Hepatocyte (in vitro differentiated cells): ENCODE data around the gene EML4. TPM values are rescaled to one million over a fixed set of nuclear protein-coding genes. Genes with fewer than 3 reads are reported as not detected.
A peak's percentile ranks its signal among the peaks of the same experiment; 100 is the strongest.

Source experiments
- DNase-seq: peaks from one replicate; pipeline ENCODE4 v3.0.0-alpha.2; 2016; ENCODE audit warnings: low spot score
- H2AFZ ChIP-seq: fragments of 200-600 bp; sonication (generic); 2 replicates; pipeline ENCODE4 v1.6.0; 2016; ENCODE audit warnings: antibody characterized with exemption, mild to moderate bottlenecking
- H3K27ac ChIP-seq: fragments of 200-600 bp; sonication (generic); 2 replicates; pipeline ENCODE4 v1.5.1; 2016; ENCODE audit warnings: mild to moderate bottlenecking
- H3K27me3 ChIP-seq: fragments of 200-600 bp; sonication (generic); 2 replicates; pipeline ENCODE4 v1.6.1; 2016
- H3K36me3 ChIP-seq: fragments of 200-600 bp; sonication (generic); replicated peaks from 2 replicates; pipeline ENCODE4 v1.5.1; 2016; ENCODE audit warnings: low read depth; ENCODE audit not compliant: insufficient read depth
- H3K4me1 ChIP-seq: fragments of 200-600 bp; sonication (generic); 2 replicates; pipeline ENCODE4 v1.5.1; 2016; ENCODE audit warnings: mild to moderate bottlenecking, moderate library complexity; ENCODE audit not compliant: insufficient read depth
- H3K4me2 ChIP-seq: fragments of 200-600 bp; sonication (generic); 2 replicates; pipeline ENCODE4 v1.6.0; 2016
- H3K4me3 ChIP-seq: fragments of 200-600 bp; sonication (generic); 2 replicates; pipeline ENCODE4 v1.5.1; 2016; ENCODE audit warnings: mild to moderate bottlenecking
- H3K79me2 ChIP-seq: fragments of 200-600 bp; sonication (generic); 2 replicates; pipeline ENCODE4 v1.6.0; 2017; ENCODE audit warnings: mild to moderate bottlenecking
- H3K9me2 ChIP-seq: fragments of 200-600 bp; sonication (generic); replicated peaks from 2 replicates; pipeline ENCODE4 v1.6.0; 2017; ENCODE audit warnings: mild to moderate bottlenecking; ENCODE audit not compliant: insufficient read depth
- H3K9me3 ChIP-seq: fragments of 200-600 bp; sonication (generic); 2 replicates; pipeline ENCODE4 v1.5.1; 2016; ENCODE audit warnings: low read depth, mild to moderate bottlenecking
- H4K20me1 ChIP-seq: fragments of 200-600 bp; sonication (generic); 2 replicates; pipeline ENCODE4 v1.6.0; 2016; ENCODE audit warnings: mild to moderate bottlenecking; ENCODE audit not compliant: insufficient read depth, poor library complexity, severe bottlenecking
- EZH2 ChIP-seq: fragments of 200-600 bp; sonication (generic); IDR thresholded peaks from 2 replicates; pipeline ENCODE4 v1.6.1; 2016; ENCODE audit warnings: antibody characterized with exemption, mild to moderate bottlenecking, borderline replicate concordance
- EZH2phosphoT487 ChIP-seq: fragments of 200-600 bp; sonication (generic); IDR thresholded peaks from one replicate; pipeline ENCODE4 v1.6.1; 2018; ENCODE audit warnings: antibody characterized with exemption, mild to moderate bottlenecking, low read depth, moderate library complexity; ENCODE audit not compliant: unreplicated experiment, severe bottlenecking
- WGBS: methylation state at CpG from one replicate; pipeline ENCODE4 v1.1.6; 2016; ENCODE audit warnings: low lambda C conversion rate; ENCODE audit errors: missing lambda C conversion rate; 5-methylcytosine and 5-hydroxymethylcytosine counted together
- polyA plus RNA-seq: library from polyadenylated mRNA; unstranded; fragments of >200 nt; fragmentation: Nextera tagmentation; extraction: Ambion mirVana; gene quantifications from 2 replicates; pipeline ENCODE4 v1.2.1, GENCODE V29; 2016
- total RNA-seq: library from RNA; depleted of rRNA; stranded (reverse); fragments of >200 nt; gene quantifications from 2 replicates; pipeline ENCODE4 v1.2.3, GENCODE V29; 2014
- TF ChIP-seq, protein P1 (sequence below): fragments of 200-600 bp; sonication (generic); IDR thresholded peaks from 2 replicates; pipeline ENCODE4 v1.5.1; 2016; ENCODE audit warnings: antibody characterized with exemption, mild to moderate bottlenecking; ENCODE audit not compliant: poor library complexity

The EML4 gene
- total and polyA plus RNA-seq, 2 experiments from 2014 or later, result 49.9 to 86.8 TPM

GRCh38 chr2:42328923-42329322, 159.8 kb downstream of the EML4 start:
- Histone ChIP-seq H3K4me3 (no peak overlapping the region), H3K9me3 (no peaks in the 10 kb centered on the region), H3K4me2 (no peak overlapping the region), H3K27ac (no peak overlapping the region), H3K36me3 (no peaks in the 10 kb centered on the region), H3K9me2 (no peaks in the 10 kb centered on the region), H4K20me1 (no peaks in the 10 kb centered on the region), H2AFZ (no peak overlapping the region), H3K27me3 (no peaks in the 10 kb centered on the region), H3K79me2 (no peaks in the 10 kb centered on the region), H3K4me1 (no peaks in the 10 kb centered on the region)
- no peak for TF ChIP-seq EZH2phosphoT487
- TF ChIP-seq EZH2, result no peak
- TF ChIP-seq, protein P1, sequence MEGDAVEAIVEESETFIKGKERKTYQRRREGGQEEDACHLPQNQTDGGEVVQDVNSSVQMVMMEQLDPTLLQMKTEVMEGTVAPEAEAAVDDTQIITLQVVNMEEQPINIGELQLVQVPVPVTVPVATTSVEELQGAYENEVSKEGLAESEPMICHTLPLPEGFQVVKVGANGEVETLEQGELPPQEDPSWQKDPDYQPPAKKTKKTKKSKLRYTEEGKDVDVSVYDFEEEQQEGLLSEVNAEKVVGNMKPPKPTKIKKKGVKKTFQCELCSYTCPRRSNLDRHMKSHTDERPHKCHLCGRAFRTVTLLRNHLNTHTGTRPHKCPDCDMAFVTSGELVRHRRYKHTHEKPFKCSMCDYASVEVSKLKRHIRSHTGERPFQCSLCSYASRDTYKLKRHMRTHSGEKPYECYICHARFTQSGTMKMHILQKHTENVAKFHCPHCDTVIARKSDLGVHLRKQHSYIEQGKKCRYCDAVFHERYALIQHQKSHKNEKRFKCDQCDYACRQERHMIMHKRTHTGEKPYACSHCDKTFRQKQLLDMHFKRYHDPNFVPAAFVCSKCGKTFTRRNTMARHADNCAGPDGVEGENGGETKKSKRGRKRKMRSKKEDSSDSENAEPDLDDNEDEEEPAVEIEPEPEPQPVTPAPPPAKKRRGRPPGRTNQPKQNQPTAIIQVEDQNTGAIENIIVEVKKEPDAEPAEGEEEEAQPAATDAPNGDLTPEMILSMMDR, result no peak
- DNase-seq, result no peak
- WGBS, result 97% methylated on average over 6 of the region's 6 CpGs

DNA sequence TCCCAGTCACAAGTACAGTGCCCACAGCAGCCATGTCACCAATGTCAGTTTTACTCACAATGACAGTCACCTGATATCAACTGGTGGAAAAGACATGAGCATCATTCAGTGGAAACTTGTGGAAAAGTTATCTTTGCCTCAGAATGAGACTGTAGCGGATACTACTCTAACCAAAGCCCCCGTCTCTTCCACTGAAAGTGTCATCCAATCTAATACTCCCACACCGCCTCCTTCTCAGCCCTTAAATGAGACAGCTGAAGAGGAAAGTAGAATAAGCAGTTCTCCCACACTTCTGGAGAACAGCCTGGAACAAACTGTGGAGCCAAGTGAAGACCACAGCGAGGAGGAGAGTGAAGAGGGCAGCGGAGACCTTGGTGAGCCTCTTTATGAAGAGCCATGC, 160.6 kb downstream of the EML4 start:
- Histone ChIP-seq H3K4me3 (no peak overlapping the region), H4K20me1 (no peaks in the 10 kb centered on the region), H3K79me2 (no peaks in the 10 kb centered on the region), H3K4me2 (no peak overlapping the region), H3K36me3 (no peaks in the 10 kb centered on the region), H3K9me3 (no peaks in the 10 kb centered on the region), H3K27me3 (no peaks in the 10 kb centered on the region), H3K9me2 (no peaks in the 10 kb centered on the region), H3K27ac (no peak overlapping the region), H3K4me1 (no peaks in the 10 kb centered on the region), H2AFZ (no peak overlapping the region)
- TF ChIP-seq EZH2phosphoT487, result no peak
- no peak for TF ChIP-seq EZH2
- TF ChIP-seq, protein P1, result no peak
- no peak for DNase-seq
- 98% methylated on average over 5 of the region's 5 CpGs for WGBS

GRCh38 chr2:42331569-42332284, 162.6 kb downstream of the EML4 start:
- no peaks in the 10 kb centered on the region for H3K9me2 ChIP-seq
- H3K4me2 ChIP-seq, result no peak overlapping the region
- no peaks in the 10 kb centered on the region for H3K27me3 ChIP-seq
- no peaks in the 10 kb centered on the region for H3K9me3 ChIP-seq
- H3K4me3 ChIP-seq, result no peak overlapping the region
- no peaks in the 10 kb centered on the region for H3K36me3 ChIP-seq
- H3K4me1 ChIP-seq, result no peaks in the 10 kb centered on the region
- no peaks in the 10 kb centered on the region for H4K20me1 ChIP-seq
- DNase-seq, result no peak
- no peaks in the 10 kb centered on the region for H3K79me2 ChIP-seq
- WGBS, result 80% methylated on average over 9 of the region's 9 CpGs
- no peak overlapping the region for H2AFZ ChIP-seq
- TF ChIP-seq EZH2phosphoT487, result no peak
- no peak for TF ChIP-seq EZH2
- TF ChIP-seq, protein P1, result no peak
- H3K27ac ChIP-seq, result peak overlapping the region; percentile 8
